HepG2 (cell line): ENCODE data around the gene ZNF341. TPM values are rescaled to one million over a fixed set of nuclear protein-coding genes. Genes with fewer than 3 reads are reported as not detected.

ENCODE experiments used
- ATAC-seq: fragments of 200-7000 bp; cut with Tn5 transposase; 3 replicates; pipeline ENCODE4 v1.9.1; 2020; ENCODE audit warnings: mild to moderate bottlenecking, moderate library complexity
- BruUV-seq: library from RNA; stranded (reverse); fragments of 400-500 nt; replicated peaks from 2 replicates; lab custom pipeline; 2021; lab: Mats Ljungman, UMichigan
- CTCF ChIA-PET: fragments of 300-600 bp; formaldehyde crosslinking; extraction: SDS; loops from one replicate; lab custom pipeline; 2021; ENCODE audit warnings: low total read pairs, inconsistent platforms, low intra/inter-chr PET ratio; lab: Yijun Ruan, JAX
- POLR2A ChIA-PET: fragments of 350-600 bp; sonication (Branson Sonifier 250); formaldehyde crosslinking; loops from one replicate; lab custom pipeline; 2020; ENCODE audit warnings: antibody characterized with exemption, inconsistent platforms; lab: Yijun Ruan, JAX
- DNase-seq: peaks from one replicate; pipeline ENCODE4 v3.0.0-alpha.2; 2015; ENCODE audit warnings: low spot score
- FAIRE-seq: peaks from 3 replicates; lab custom pipeline; 2011; peaks lifted over from hg19 to GRCh38; lab: Jason Lieb, UNC
- H2AFZ ChIP-seq: one replicate; pipeline ENCODE4 v1.6.1; 2011; ENCODE audit warnings: low read length, inconsistent platforms
- H3K27ac ChIP-seq: fragments of 300-600 bp; 3 replicates; pipeline ENCODE4 v1.8.0; 2011; ENCODE audit warnings: mixed run types, mild to moderate bottlenecking, mixed read lengths, low read length, inconsistent platforms; ENCODE audit not compliant: insufficient read depth; ENCODE audit errors: extremely low read length
- H3K27me3 ChIP-seq, 2 experiments: fragments of 200-600 bp in 1 of 2; 2 replicates in 1 of 2; 3 replicates in 1 of 2; pipeline versions ENCODE4 v1.6.0 to v1.8.0; 2011; ENCODE audit warnings: low read length in 2 of 2, mild to moderate bottlenecking in 2 of 2, moderate library complexity in 2 of 2, inconsistent platforms in 1 of 2; ENCODE audit not compliant: insufficient read depth in 2 of 2, control insufficient read depth in 1 of 2
- H3K36me3 ChIP-seq, 2 experiments: fragments of 200-600 bp in 1 of 2; replicated peaks in 1 of 2; 2 replicates in 1 of 2; 3 replicates in 1 of 2; pipeline versions ENCODE4 v1.5.1 to v1.8.0; 2011; ENCODE audit warnings: low read length in 2 of 2, inconsistent platforms in 1 of 2; ENCODE audit not compliant: insufficient read depth in 2 of 2, control insufficient read depth in 1 of 2
- H3K4me1 ChIP-seq: 2 replicates; pipeline ENCODE4 v1.5.1; 2012; ENCODE audit warnings: low read length, inconsistent platforms; ENCODE audit not compliant: insufficient read depth
- H3K4me2 ChIP-seq: 2 replicates; pipeline ENCODE4 v1.6.0; 2011; ENCODE audit warnings: low read depth, low read length, inconsistent platforms
- H3K4me3 ChIP-seq, 3 experiments: fragments of 200-600 bp in 1 of 3; sonication (generic), shearing (Covaris generic) in 1 of 3; replicated peaks in 1 of 3; 2 replicates each; pipeline ENCODE4 v1.5.1; 2011 to 2016; ENCODE audit warnings: low read length in 3 of 3, inconsistent platforms in 2 of 3, low read depth in 2 of 3, mild to moderate bottlenecking in 2 of 3, control low read depth in 1 of 3, mixed read lengths in 1 of 3; ENCODE audit not compliant: insufficient read depth in 1 of 3
- H3K79me2 ChIP-seq: one replicate; pipeline ENCODE4 v1.6.1; 2011; ENCODE audit warnings: low read length, inconsistent platforms; ENCODE audit not compliant: insufficient read depth
- H3K9ac ChIP-seq: 2 replicates; pipeline ENCODE4 v1.6.0; 2011; ENCODE audit warnings: mild to moderate bottlenecking, low read depth, low read length, inconsistent platforms; ENCODE audit not compliant: insufficient read depth
- H3K9me3 ChIP-seq: 2 replicates; pipeline ENCODE4 v1.5.1; 2012; ENCODE audit warnings: mild to moderate bottlenecking, low read length
- H4K20me1 ChIP-seq: 2 replicates; pipeline ENCODE4 v1.6.0; 2011; ENCODE audit warnings: inconsistent platforms, mild to moderate bottlenecking, low read length, moderate library complexity; ENCODE audit not compliant: insufficient read depth
- RNF219 ChIP-seq: sonication (generic); formaldehyde crosslinking; IDR thresholded peaks from 2 replicates; pipeline ENCODE4 v1.5.0; 2020; ENCODE audit warnings: mild to moderate bottlenecking, missing genetic modification reagents
- ZMYM2 ChIP-seq: sonication (generic); formaldehyde crosslinking; IDR thresholded peaks from 2 replicates; pipeline ENCODE4 v1.8.0; 2022; ENCODE audit warnings: mild to moderate bottlenecking, missing genetic modification reagents
- ZSCAN22 ChIP-seq: sonication (generic); formaldehyde crosslinking; IDR thresholded peaks from 2 replicates; pipeline ENCODE4 v1.4.0; 2020; ENCODE audit warnings: mild to moderate bottlenecking, missing genetic modification reagents
- WGBS: methylation state at CpG from one replicate; pipeline ENCODE4 v1.1.6; 2017; ENCODE audit warnings: low lambda C conversion rate; 5-methylcytosine and 5-hydroxymethylcytosine counted together
- in situ Hi-C: cut with HindIII; loops from 2 replicates; pipeline ENCODE4 v1.10.0; 2017; ENCODE audit warnings: low pct_unique_long_range_greater_than_20kb; ENCODE audit not compliant: extremely low pct_ligation_motif_present
- intact Hi-C: fragments of 100-400 bp; cut with micrococcal nuclease; formaldehyde crosslinking; loops from one replicate; pipeline ENCODE4 v1.10.0; 2022; ENCODE audit not compliant: unreplicated experiment
- polyA plus RNA-seq, 8 experiments: library from polyadenylated mRNA; depleted of rRNA in 3 of 8; stranded (reverse) in 7 of 8; unstranded in 1 of 8; fragments of >200 nt; fragmentation: Illumina TruSeq in 4 of 8; extraction: Trizol in 4 of 8; gene quantifications; 2 replicates each; pipeline versions ENCODE4 v1.2.1 to v1.2.3, GENCODE V29; 2011 to 2016; ENCODE audit warnings: low read depth in 4 of 8, missing spikeins in 1 of 8, mixed read lengths in 1 of 8; ENCODE audit not compliant: insufficient read depth in 1 of 8
- total RNA-seq, 5 experiments: library from RNA; depleted of rRNA; stranded (reverse); fragments of >200 nt; fragmentation: Illumina TruSeq; extraction: Trizol; gene quantifications; 2 replicates each; pipeline ENCODE4 v1.2.3, GENCODE V29; 2016; ENCODE audit warnings: low read depth in 1 of 5

ZNF341 gene
- total and polyA plus RNA-seq, 2 of the 13 experiments (the other 11 are each of a cell fraction or from before 2014, with no cell fraction given): 1.1 to 2.2 TPM

GRCh38 chr20:33728463-33728862 lies 3.3 kb upstream of the ZNF341 start:
- H3K4me1 ChIP-seq: peaks cover 54% of the 10 kb centered on the region
- H3K9ac ChIP-seq: no peak overlapping the region
- no peak overlapping the region for H3K4me3 ChIP-seq
- H3K9me3 ChIP-seq: no peaks in the 10 kb centered on the region
- H3K27ac ChIP-seq: no peak overlapping the region
- POLR2A ChIA-PET: no interaction called here
- intact Hi-C loops (no loop called here), in situ Hi-C loops (no loop called here)
- TF ChIP-seq ZMYM2 (no peak), ZSCAN22 (CRISPR knock-in tag) (no peak)
- ATAC-seq (no peak), FAIRE-seq (no peak), DNase-seq (no peak)
- 44% methylated on average over 2 of the region's 2 CpGs for WGBS
- no TSS peak for BruUV-seq
- H3K36me3 ChIP-seq: no peaks in the 10 kb centered on the region
- H2AFZ ChIP-seq: no peak overlapping the region
- no peaks in the 10 kb centered on the region for H3K79me2 ChIP-seq
- H3K27me3 ChIP-seq: no peaks in the 10 kb centered on the region
- CTCF ChIA-PET: no interaction called here
- H3K4me2 ChIP-seq: no peak overlapping the region
- no peaks in the 10 kb centered on the region for H4K20me1 ChIP-seq

GRCh38 chr20:33729101-33729500 lies 2.7 kb upstream of the ZNF341 start:
- Histone ChIP-seq H3K79me2 (no peaks in the 10 kb centered on the region), H3K4me2 (no peak overlapping the region), H3K36me3 (no peaks in the 10 kb centered on the region), H3K27me3 (no peaks in the 10 kb centered on the region), H3K9ac (no peak overlapping the region), H3K9me3 (no peaks in the 10 kb centered on the region), H3K4me1 (peaks cover 54% of the 10 kb centered on the region), H4K20me1 (no peaks in the 10 kb centered on the region), H3K27ac (no peak overlapping the region), H2AFZ (no peak overlapping the region), H3K4me3 (no peak overlapping the region)
- no peak for DNase-seq
- ChIA-PET CTCF (interaction anchor here (0.6 kb wide), 1 partner anchor 37 kb away, joined by 4 read pairs; no protein-coding TSS in a partner anchor), POLR2A (no interaction called here)
- in situ Hi-C loops: no loop called here
- intact Hi-C loops: no loop called here
- no TSS peak for BruUV-seq
- TF ChIP-seq RNF219: no peak
- no peak for FAIRE-seq
- WGBS: 42% methylated on average over 4 of the region's 4 CpGs
- no peak for ATAC-seq
